K562 (cell line): ENCODE measurements around the gene TLX2.

ENCODE experiments used
- EP300 ChIP-seq: IDR thresholded peaks from 2 replicates; pipeline ENCODE4 v1.6.1; 2012; ENCODE audit warnings: low read length, improper control_type of control experiment
- GABPA ChIP-seq: fragments of 200-800 bp; sonication (Bioruptor generic); conservative IDR thresholded peaks from 2 replicates; pipeline ENCODE4 v1.6.1; 2016; ENCODE audit warnings: low read depth, missing genetic modification characterization, missing compliant biosample characterization
- KAT8 ChIP-seq: fragments of 450-650 bp; IDR thresholded peaks from 2 replicates; pipeline ENCODE4 v1.6.1; 2016; ENCODE audit warnings: low read depth, mild to moderate bottlenecking
- KHSRP ChIP-seq: fragments of 450-650 bp; IDR thresholded peaks from 2 replicates; pipeline ENCODE4 v1.6.1; 2017
- LARP7 ChIP-seq: fragments of 450-650 bp; IDR thresholded peaks from 2 replicates; pipeline ENCODE4 v1.6.1; 2016
- PHF20 ChIP-seq: fragments of 450-650 bp; IDR thresholded peaks from 2 replicates; pipeline ENCODE4 v1.6.1; 2018; ENCODE audit not compliant: partially characterized antibody
- POLR2AphosphoS5 ChIP-seq: IDR thresholded peaks from 2 replicates; pipeline ENCODE4 v1.6.1; 2011; ENCODE audit warnings: mild to moderate bottlenecking, low read depth, low read length, moderate library complexity; ENCODE audit not compliant: control insufficient read depth, insufficient read depth
- SIN3B ChIP-seq: fragments of 450-650 bp; IDR thresholded peaks from 2 replicates; pipeline ENCODE4 v1.6.1; 2017; ENCODE audit warnings: low read depth, mild to moderate bottlenecking, moderate library complexity
- ZFP36 ChIP-seq: fragments of 150-350 bp; IDR thresholded peaks from 2 replicates; pipeline ENCODE4 v1.6.1; 2018; ENCODE audit warnings: low read length, low read depth; ENCODE audit not compliant: partially characterized antibody
- TF ChIP-seq, protein P1 (sequence below), 2 experiments: fragments of 450-650 bp; IDR thresholded peaks; 2 replicates each; pipeline ENCODE4 v1.6.1; 2018; ENCODE audit warnings: mild to moderate bottlenecking in 2 of 2, low read depth in 1 of 2; ENCODE audit not compliant: partially characterized antibody in 2 of 2
- TF ChIP-seq, protein P2 (sequence below): sonication (generic); formaldehyde crosslinking; IDR thresholded peaks from 2 replicates; pipeline ENCODE4 v1.9.0; 2022; ENCODE audit warnings: mild to moderate bottlenecking, missing genetic modification reagents
- TF ChIP-seq, protein P3 (sequence below), 3 experiments: IDR thresholded peaks in 2 of 3; conservative IDR thresholded peaks in 1 of 3; 2 replicates each; pipeline ENCODE4 v1.5.1; 2011 to 2012; ENCODE audit warnings: low read length in 3 of 3, mild to moderate bottlenecking in 3 of 3, control low read depth in 2 of 3, improper control_type of control experiment in 1 of 3, inconsistent platforms in 1 of 3, low read depth in 1 of 3, mixed read lengths in 1 of 3, moderate library complexity in 1 of 3; ENCODE audit not compliant: insufficient read depth in 2 of 3
- TF ChIP-seq, protein P4 (sequence below), 2 experiments: fragments of 450-650 bp; IDR thresholded peaks; 2 replicates each; pipeline ENCODE4 v1.6.1; 2016

DNA sequence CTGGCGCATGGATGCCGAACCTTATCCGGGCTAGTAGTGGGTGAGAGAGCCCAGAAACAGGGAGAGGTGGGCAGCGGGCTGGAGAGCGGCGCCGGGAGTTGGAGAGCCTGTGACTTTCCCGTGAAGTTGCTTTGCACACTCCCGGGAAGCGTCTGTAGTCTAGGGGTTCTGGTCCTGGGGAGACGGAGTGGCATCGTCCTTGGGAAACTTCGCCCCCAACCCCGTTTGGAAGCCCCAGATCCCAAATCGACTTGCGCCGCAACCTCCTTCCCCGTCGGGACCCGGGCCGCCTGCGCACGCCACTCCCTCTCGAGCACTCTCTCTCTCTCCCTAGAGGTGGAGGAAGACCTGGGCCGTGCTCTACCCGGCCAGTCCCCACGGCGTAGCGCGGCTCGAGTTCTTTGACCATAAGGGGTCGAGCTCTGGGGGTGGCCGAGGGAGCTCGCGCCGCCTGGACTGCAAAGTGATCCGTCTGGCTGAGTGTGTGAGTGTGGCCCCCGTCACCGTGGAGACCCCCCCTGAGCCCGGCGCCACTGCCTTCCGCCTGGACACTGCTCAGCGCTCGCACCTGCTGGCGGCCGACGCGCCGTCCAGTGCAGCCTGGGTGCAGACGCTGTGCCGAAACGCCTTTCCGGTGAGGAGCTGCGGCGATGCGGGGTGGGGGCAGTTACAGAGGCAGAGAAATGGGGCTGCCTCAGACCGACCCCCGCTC lies 40.7 kb downstream of the TLX2 start:
- TF ChIP-seq, protein P1, sequence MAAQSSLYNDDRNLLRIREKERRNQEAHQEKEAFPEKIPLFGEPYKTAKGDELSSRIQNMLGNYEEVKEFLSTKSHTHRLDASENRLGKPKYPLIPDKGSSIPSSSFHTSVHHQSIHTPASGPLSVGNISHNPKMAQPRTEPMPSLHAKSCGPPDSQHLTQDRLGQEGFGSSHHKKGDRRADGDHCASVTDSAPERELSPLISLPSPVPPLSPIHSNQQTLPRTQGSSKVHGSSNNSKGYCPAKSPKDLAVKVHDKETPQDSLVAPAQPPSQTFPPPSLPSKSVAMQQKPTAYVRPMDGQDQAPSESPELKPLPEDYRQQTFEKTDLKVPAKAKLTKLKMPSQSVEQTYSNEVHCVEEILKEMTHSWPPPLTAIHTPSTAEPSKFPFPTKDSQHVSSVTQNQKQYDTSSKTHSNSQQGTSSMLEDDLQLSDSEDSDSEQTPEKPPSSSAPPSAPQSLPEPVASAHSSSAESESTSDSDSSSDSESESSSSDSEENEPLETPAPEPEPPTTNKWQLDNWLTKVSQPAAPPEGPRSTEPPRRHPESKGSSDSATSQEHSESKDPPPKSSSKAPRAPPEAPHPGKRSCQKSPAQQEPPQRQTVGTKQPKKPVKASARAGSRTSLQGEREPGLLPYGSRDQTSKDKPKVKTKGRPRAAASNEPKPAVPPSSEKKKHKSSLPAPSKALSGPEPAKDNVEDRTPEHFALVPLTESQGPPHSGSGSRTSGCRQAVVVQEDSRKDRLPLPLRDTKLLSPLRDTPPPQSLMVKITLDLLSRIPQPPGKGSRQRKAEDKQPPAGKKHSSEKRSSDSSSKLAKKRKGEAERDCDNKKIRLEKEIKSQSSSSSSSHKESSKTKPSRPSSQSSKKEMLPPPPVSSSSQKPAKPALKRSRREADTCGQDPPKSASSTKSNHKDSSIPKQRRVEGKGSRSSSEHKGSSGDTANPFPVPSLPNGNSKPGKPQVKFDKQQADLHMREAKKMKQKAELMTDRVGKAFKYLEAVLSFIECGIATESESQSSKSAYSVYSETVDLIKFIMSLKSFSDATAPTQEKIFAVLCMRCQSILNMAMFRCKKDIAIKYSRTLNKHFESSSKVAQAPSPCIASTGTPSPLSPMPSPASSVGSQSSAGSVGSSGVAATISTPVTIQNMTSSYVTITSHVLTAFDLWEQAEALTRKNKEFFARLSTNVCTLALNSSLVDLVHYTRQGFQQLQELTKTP (IDR thresholded peaks at IDR 0.05; ENCODE audit: low read depth in 1 of 2, partially characterized antibody in 2 of 2) = no peak
- TF ChIP-seq, protein P2, sequence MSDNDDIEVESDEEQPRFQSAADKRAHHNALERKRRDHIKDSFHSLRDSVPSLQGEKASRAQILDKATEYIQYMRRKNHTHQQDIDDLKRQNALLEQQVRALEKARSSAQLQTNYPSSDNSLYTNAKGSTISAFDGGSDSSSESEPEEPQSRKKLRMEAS (CRISPR knock-in tag) = no peak
- TF ChIP-seq KHSRP (no peak), EP300 (no peak), SIN3B (peak; percentile 21; the same call in 1 of the 2 replicates), KAT8 (no peak), ZFP36 (no peak), GABPA (tag) (no peak), LARP7 (no peak), PHF20 (peak; percentile 57), POLR2AphosphoS5 (0 out of 2 replicates have a peak, but pooled peaks have one; percentile 8)
- TF ChIP-seq, protein P3, sequence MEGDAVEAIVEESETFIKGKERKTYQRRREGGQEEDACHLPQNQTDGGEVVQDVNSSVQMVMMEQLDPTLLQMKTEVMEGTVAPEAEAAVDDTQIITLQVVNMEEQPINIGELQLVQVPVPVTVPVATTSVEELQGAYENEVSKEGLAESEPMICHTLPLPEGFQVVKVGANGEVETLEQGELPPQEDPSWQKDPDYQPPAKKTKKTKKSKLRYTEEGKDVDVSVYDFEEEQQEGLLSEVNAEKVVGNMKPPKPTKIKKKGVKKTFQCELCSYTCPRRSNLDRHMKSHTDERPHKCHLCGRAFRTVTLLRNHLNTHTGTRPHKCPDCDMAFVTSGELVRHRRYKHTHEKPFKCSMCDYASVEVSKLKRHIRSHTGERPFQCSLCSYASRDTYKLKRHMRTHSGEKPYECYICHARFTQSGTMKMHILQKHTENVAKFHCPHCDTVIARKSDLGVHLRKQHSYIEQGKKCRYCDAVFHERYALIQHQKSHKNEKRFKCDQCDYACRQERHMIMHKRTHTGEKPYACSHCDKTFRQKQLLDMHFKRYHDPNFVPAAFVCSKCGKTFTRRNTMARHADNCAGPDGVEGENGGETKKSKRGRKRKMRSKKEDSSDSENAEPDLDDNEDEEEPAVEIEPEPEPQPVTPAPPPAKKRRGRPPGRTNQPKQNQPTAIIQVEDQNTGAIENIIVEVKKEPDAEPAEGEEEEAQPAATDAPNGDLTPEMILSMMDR (IDR thresholded peaks at IDR 0.05 in 2 of 3, conservative IDR thresholded peaks at IDR 0.05 in 1 of 3; ENCODE audit: insufficient read depth in 2 of 3, low read depth in 1 of 3, low read length in 3 of 3) = no peak
- TF ChIP-seq, protein P4, sequence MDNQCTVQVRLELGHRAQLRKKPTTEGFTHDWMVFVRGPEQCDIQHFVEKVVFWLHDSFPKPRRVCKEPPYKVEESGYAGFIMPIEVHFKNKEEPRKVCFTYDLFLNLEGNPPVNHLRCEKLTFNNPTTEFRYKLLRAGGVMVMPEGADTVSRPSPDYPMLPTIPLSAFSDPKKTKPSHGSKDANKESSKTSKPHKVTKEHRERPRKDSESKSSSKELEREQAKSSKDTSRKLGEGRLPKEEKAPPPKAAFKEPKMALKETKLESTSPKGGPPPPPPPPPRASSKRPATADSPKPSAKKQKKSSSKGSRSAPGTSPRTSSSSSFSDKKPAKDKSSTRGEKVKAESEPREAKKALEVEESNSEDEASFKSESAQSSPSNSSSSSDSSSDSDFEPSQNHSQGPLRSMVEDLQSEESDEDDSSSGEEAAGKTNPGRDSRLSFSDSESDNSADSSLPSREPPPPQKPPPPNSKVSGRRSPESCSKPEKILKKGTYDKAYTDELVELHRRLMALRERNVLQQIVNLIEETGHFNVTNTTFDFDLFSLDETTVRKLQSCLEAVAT (IDR thresholded peaks at IDR 0.05) = no peak; a peak in 1 of 4 replicates
